ENCODE results near the gene MEF2A. TPM values are rescaled to one million over a fixed set of nuclear protein-coding genes. Genes with fewer than 3 reads are reported as not detected.
A peak's percentile ranks its signal among the peaks of the same experiment; 100 is the strongest.

MEF2A gene
- total RNA-seq, 1 donor from 2014 or later = 86.8 TPM

- TF ChIP-seq CTCF (IDR thresholded peaks at IDR 0.05) = no peak
- Histone ChIP-seq H3K36me3 (no peaks in the 10 kb centered on the region), H3K9me3 (no peaks in the 10 kb centered on the region), H3K4me1 (no peaks in the 10 kb centered on the region), H3K27ac (no peak overlapping the region), H3K4me3 (no peak overlapping the region), H3K27me3 (no peaks in the 10 kb centered on the region)
- intact Hi-C loops (cut with DNase I) = no loop called here
- DNase-seq (no peak), ATAC-seq (no peak)
Observed at GRCh38 chr15:99752556-99752955, 186.8 kb downstream of the MEF2A start.

- H3K9me3 ChIP-seq = no peaks in the 10 kb centered on the region
- no peak for DNase-seq
- no peaks in the 10 kb centered on the region for H3K27me3 ChIP-seq
- H3K27ac ChIP-seq = no peak overlapping the region
- no peaks in the 10 kb centered on the region for H3K36me3 ChIP-seq
- intact Hi-C loops (cut with DNase I) = no loop called here
- H3K4me1 ChIP-seq = no peaks in the 10 kb centered on the region
- no peak for TF ChIP-seq CTCF (IDR thresholded peaks at IDR 0.05)
- no peak for ATAC-seq
- no peak overlapping the region for H3K4me3 ChIP-seq
Observed at GRCh38 chr15:99753066-99753465, 187.3 kb downstream of the MEF2A start.

GRCh38 chr15:99755692-99756409, 190.1 kb downstream of the MEF2A start:
- Histone ChIP-seq H3K36me3 (no peaks in the 10 kb centered on the region), H3K27ac (no peak overlapping the region), H3K4me3 (no peak overlapping the region), H3K9me3 (no peaks in the 10 kb centered on the region), H3K27me3 (no peaks in the 10 kb centered on the region), H3K4me1 (no peaks in the 10 kb centered on the region)
- intact Hi-C loops (cut with DNase I) = no loop called here
- peak; percentile 83 for TF ChIP-seq CTCF (IDR thresholded peaks at IDR 0.05)
- ATAC-seq (peak; percentile 96), DNase-seq (no peak)

- Histone ChIP-seq H3K27ac (no peak overlapping the region), H3K9me3 (no peaks in the 10 kb centered on the region), H3K4me3 (no peak overlapping the region), H3K27me3 (no peaks in the 10 kb centered on the region), H3K36me3 (no peaks in the 10 kb centered on the region), H3K4me1 (no peaks in the 10 kb centered on the region)
- TF ChIP-seq CTCF (IDR thresholded peaks at IDR 0.05) = no peak
- DNase-seq = no peak
- no peak for ATAC-seq
- intact Hi-C loops (cut with DNase I) = no loop called here
Observed at GRCh38 chr15:99762288-99762687, 196.5 kb downstream of the MEF2A start.

GRCh38 chr15:99763827-99764226, 198.0 kb downstream of the MEF2A start:
- H3K27me3 ChIP-seq = no peaks in the 10 kb centered on the region
- no peaks in the 10 kb centered on the region for H3K36me3 ChIP-seq
- H3K9me3 ChIP-seq = no peaks in the 10 kb centered on the region
- TF ChIP-seq CTCF (IDR thresholded peaks at IDR 0.05) = no peak
- no peak for DNase-seq
- intact Hi-C loops (cut with DNase I) = no loop called here
- H3K4me3 ChIP-seq = no peak overlapping the region
- H3K27ac ChIP-seq = no peak overlapping the region
- ATAC-seq = no peak
- no peaks in the 10 kb centered on the region for H3K4me1 ChIP-seq

GRCh38 chr15:99764522-99764921, 198.7 kb downstream of the MEF2A start:
- H3K27ac ChIP-seq = no peak overlapping the region
- H3K4me3 ChIP-seq = no peak overlapping the region
- no peak for DNase-seq
- H3K36me3 ChIP-seq = no peaks in the 10 kb centered on the region
- no peak for ATAC-seq
- no peaks in the 10 kb centered on the region for H3K27me3 ChIP-seq
- intact Hi-C loops (cut with DNase I) = no loop called here
- TF ChIP-seq CTCF (IDR thresholded peaks at IDR 0.05) = no peak
- H3K4me1 ChIP-seq = no peaks in the 10 kb centered on the region
- no peaks in the 10 kb centered on the region for H3K9me3 ChIP-seq
